DOHH2 (cell line): ENCODE results near the gene LRRTM4.

ENCODE experiments used
- H3F3A ChIP-seq: fragments of 200-600 bp; sonication (generic), shearing (Covaris generic); 2 replicates; pipeline ENCODE4 v1.6.0; 2016; ENCODE audit warnings: antibody characterized with exemption, mild to moderate bottlenecking; ENCODE audit not compliant: control insufficient read depth, insufficient read depth
- H3K27ac ChIP-seq: fragments of 200-600 bp; sonication (generic); 2 replicates; pipeline ENCODE4 v1.5.1; 2014; ENCODE audit warnings: low read depth, mild to moderate bottlenecking, low read length, moderate library complexity
- H3K27me3 ChIP-seq: fragments of 200-600 bp; sonication (generic); 2 replicates; pipeline ENCODE4 v1.6.1; 2014; ENCODE audit warnings: mild to moderate bottlenecking, low read length, mixed read lengths; ENCODE audit not compliant: control insufficient read depth
- H3K36me3 ChIP-seq: fragments of 200-600 bp; sonication (generic); 2 replicates; pipeline ENCODE4 v1.6.1; 2014; ENCODE audit warnings: mild to moderate bottlenecking, low read length, moderate library complexity, mixed read lengths; ENCODE audit not compliant: control insufficient read depth
- H3K4me1 ChIP-seq: fragments of 200-600 bp; sonication (generic); 2 replicates; pipeline ENCODE4 v1.6.1; 2014; ENCODE audit warnings: mild to moderate bottlenecking, low read length, mixed read lengths; ENCODE audit not compliant: control insufficient read depth
- H3K4me2 ChIP-seq: fragments of 200-600 bp; sonication (generic); 2 replicates; pipeline ENCODE4 v1.6.0; 2014; ENCODE audit warnings: mild to moderate bottlenecking, low read length, moderate library complexity
- H3K4me3 ChIP-seq: fragments of 200-600 bp; sonication (generic); 2 replicates; pipeline ENCODE4 v1.5.1; 2014; ENCODE audit warnings: mild to moderate bottlenecking, low read length, mixed read lengths
- H3K79me2 ChIP-seq: fragments of 200-600 bp; sonication (generic); 2 replicates; pipeline ENCODE4 v1.6.1; 2014; ENCODE audit warnings: mild to moderate bottlenecking, low read length, mixed read lengths; ENCODE audit not compliant: control insufficient read depth
- H3K9me2 ChIP-seq: fragments of 200-600 bp; sonication (generic); replicated peaks from 2 replicates; pipeline ENCODE4 v1.6.1; 2014; ENCODE audit warnings: mild to moderate bottlenecking, low read length, mixed read lengths; ENCODE audit not compliant: control insufficient read depth
- H3K9me3 ChIP-seq: fragments of 200-600 bp; sonication (generic); 2 replicates; pipeline ENCODE4 v1.6.1; 2014; ENCODE audit warnings: antibody characterized with exemption, low read length, mixed read lengths; ENCODE audit not compliant: control insufficient read depth, insufficient read depth
- H4K20me1 ChIP-seq: fragments of 200-600 bp; sonication (generic); 2 replicates; pipeline ENCODE4 v1.6.0; 2014; ENCODE audit warnings: low read depth, mild to moderate bottlenecking, antibody characterized with exemption, low read length, moderate library complexity; ENCODE audit not compliant: control insufficient read depth, insufficient read depth
- CTCF ChIP-seq: fragments of 200-600 bp; sonication (generic); IDR thresholded peaks from one replicate; pipeline ENCODE4 v1.5.1; 2014; ENCODE audit warnings: antibody characterized with exemption, mild to moderate bottlenecking, low read depth, low read length; ENCODE audit not compliant: poor library complexity, severe bottlenecking
- EZH2phosphoT487 ChIP-seq: fragments of 200-600 bp; sonication (generic); IDR thresholded peaks from 2 replicates; pipeline ENCODE4 v1.6.1; 2017; ENCODE audit warnings: borderline replicate concordance, mild to moderate bottlenecking, antibody characterized with exemption, low read length, moderate library complexity, mixed read lengths

LRRTM4 gene

DNA sequence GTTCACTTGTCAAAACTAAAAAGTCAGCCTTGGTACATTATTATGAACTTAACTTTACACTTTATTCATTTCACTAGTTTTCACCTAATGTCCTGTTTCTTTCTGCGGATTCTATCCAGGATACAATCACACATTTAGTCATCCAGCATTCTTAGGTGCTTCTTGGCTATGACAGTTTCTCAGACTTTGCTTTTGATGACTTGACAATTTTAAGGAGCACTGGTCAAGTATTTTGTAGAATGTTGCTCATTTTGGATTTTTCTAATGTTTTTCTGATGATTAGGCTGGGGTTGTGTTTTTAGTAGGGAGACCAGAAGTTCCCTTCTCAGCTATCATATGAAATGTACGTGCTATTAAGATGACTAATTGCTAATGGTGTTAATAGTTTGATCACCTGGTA, 601.2 kb downstream of the LRRTM4 start:
- Histone ChIP-seq H3K9me3 (no peaks in the 10 kb centered on the region), H3K27me3 (no peaks in the 10 kb centered on the region), H3K27ac (no peak overlapping the region), H3K9me2 (no peaks in the 10 kb centered on the region), H3K79me2 (no peaks in the 10 kb centered on the region), H3K4me2 (no peak overlapping the region), H3K4me3 (no peak overlapping the region), H3F3A (no peaks in the 10 kb centered on the region), H3K36me3 (no peaks in the 10 kb centered on the region), H4K20me1 (no peaks in the 10 kb centered on the region), H3K4me1 (no peaks in the 10 kb centered on the region)
- TF ChIP-seq CTCF (no peak), EZH2phosphoT487 (no peak)

GRCh38 chr2:76895469-76895868, 626.7 kb downstream of the LRRTM4 start:
- Histone ChIP-seq H4K20me1 (no peaks in the 10 kb centered on the region), H3K4me3 (no peak overlapping the region), H3K36me3 (no peaks in the 10 kb centered on the region), H3F3A (no peaks in the 10 kb centered on the region), H3K4me1 (no peaks in the 10 kb centered on the region), H3K9me3 (no peaks in the 10 kb centered on the region), H3K27me3 (no peaks in the 10 kb centered on the region), H3K4me2 (no peak overlapping the region), H3K27ac (no peak overlapping the region), H3K79me2 (no peaks in the 10 kb centered on the region), H3K9me2 (no peaks in the 10 kb centered on the region)
- TF ChIP-seq EZH2phosphoT487 (no peak), CTCF (no peak)

- H3F3A ChIP-seq: no peaks in the 10 kb centered on the region
- H3K9me2 ChIP-seq: no peaks in the 10 kb centered on the region
- no peaks in the 10 kb centered on the region for H4K20me1 ChIP-seq
- H3K27me3 ChIP-seq: no peaks in the 10 kb centered on the region
- no peaks in the 10 kb centered on the region for H3K79me2 ChIP-seq
- no peak overlapping the region for H3K27ac ChIP-seq
- H3K4me2 ChIP-seq: no peak overlapping the region
- H3K36me3 ChIP-seq: no peaks in the 10 kb centered on the region
- no peak for TF ChIP-seq CTCF
- TF ChIP-seq EZH2phosphoT487: no peak
- no peak overlapping the region for H3K4me3 ChIP-seq
- no peaks in the 10 kb centered on the region for H3K9me3 ChIP-seq
- H3K4me1 ChIP-seq: peaks cover 4% of the 10 kb centered on the region; the same call in 1 of the 2 replicates
Measured at GRCh38 chr2:76870581-76870980, 651.6 kb downstream of the LRRTM4 start.

DNA sequence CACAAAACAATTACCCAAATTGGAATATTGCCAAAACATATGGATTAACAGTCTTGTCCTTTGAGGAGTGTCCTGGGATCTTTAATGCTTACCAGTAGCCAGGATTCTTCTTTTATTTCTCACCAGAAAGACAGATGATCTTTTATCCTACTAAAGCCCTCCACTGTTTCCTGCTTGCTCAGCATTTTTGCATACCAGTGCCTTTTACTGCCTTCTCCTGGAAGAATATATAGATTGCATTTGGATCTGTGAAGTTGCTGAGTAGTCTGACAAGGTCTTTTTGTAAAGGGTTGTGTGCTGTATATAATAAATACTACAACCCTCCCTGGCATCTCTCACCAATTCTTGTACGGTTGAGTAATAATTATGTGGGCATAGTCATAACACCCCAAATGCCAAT, 652.2 kb downstream of the LRRTM4 start:
- no peaks in the 10 kb centered on the region for H3F3A ChIP-seq
- TF ChIP-seq CTCF (no peak), EZH2phosphoT487 (no peak)
- H3K4me2 ChIP-seq: no peak overlapping the region
- peaks cover 4% of the 10 kb centered on the region; the same call in 1 of the 2 replicates for H3K4me1 ChIP-seq
- H4K20me1 ChIP-seq: no peaks in the 10 kb centered on the region
- no peaks in the 10 kb centered on the region for H3K79me2 ChIP-seq
- H3K27ac ChIP-seq: no peak overlapping the region
- H3K9me2 ChIP-seq: no peaks in the 10 kb centered on the region
- H3K9me3 ChIP-seq: no peaks in the 10 kb centered on the region
- H3K27me3 ChIP-seq: no peaks in the 10 kb centered on the region
- no peak overlapping the region for H3K4me3 ChIP-seq
- no peaks in the 10 kb centered on the region for H3K36me3 ChIP-seq
